Islet precursor cell (in vitro differentiated cells): Measurements from ENCODE around the gene SNN.
A peak's percentile ranks its signal among the peaks of the same experiment; 100 is the strongest.

Experiments
- DNase-seq: peaks from one replicate; pipeline ENCODE4 v3.0.0-alpha.2; 2018

The SNN gene

GRCh38 chr16:11635679-11636171 is 32.5 kb upstream of the SNN start:
- DNase-seq, result no peak

DNA sequence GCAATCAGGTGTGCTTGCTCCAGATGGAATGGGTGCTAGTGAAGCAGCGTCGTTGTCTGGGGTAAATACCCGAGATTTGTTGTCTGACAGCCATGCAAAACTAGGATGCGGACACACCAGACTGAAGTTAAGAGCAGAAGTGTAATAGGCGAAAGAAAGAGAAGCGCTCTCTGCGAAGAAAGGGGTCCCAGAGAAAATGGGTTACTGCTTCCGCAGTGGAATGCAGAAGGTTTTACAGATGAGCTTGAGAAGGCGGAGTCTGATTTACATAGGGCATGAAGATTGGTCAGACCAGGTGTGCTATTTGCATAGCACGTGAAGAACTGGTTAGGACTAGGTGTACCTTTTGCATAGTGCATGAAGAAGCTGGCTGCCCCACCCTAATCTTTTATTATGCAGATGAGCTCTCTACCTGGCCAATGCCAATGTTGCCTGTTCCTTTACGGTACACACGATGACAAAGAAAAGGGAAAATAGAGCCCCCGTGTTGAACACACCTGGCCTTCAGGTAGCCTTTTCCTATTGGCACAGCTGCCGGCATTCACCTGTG is 32.0 kb upstream of the SNN start:
- DNase-seq, result peak; percentile 90

DNA sequence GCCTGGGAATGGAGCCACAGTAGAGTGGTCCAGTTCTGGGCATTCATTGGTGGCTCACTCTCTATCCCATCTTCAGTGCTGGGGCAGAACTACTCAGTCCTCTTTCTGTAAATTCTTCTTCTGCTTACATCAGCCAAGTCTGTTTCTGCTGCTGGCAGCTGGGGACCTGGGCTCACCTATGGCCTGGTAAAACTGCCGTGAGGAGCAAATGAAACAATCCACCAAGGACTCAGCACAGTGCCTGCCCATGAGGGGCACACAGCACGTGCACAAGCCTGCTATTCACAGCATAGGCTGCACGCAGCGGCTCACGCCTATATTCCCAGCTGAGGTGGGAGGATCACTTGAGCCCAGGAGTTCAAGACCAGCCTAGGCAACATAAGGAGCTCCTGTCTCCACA is 30.9 kb upstream of the SNN start:
- no peak for DNase-seq

GRCh38 chr16:11638140-11638539 is 30.1 kb upstream of the SNN start:
- DNase-seq, result no peak

GRCh38 chr16:11639008-11639562 is 29.2 kb upstream of the SNN start:
- no peak for DNase-seq

DNA sequence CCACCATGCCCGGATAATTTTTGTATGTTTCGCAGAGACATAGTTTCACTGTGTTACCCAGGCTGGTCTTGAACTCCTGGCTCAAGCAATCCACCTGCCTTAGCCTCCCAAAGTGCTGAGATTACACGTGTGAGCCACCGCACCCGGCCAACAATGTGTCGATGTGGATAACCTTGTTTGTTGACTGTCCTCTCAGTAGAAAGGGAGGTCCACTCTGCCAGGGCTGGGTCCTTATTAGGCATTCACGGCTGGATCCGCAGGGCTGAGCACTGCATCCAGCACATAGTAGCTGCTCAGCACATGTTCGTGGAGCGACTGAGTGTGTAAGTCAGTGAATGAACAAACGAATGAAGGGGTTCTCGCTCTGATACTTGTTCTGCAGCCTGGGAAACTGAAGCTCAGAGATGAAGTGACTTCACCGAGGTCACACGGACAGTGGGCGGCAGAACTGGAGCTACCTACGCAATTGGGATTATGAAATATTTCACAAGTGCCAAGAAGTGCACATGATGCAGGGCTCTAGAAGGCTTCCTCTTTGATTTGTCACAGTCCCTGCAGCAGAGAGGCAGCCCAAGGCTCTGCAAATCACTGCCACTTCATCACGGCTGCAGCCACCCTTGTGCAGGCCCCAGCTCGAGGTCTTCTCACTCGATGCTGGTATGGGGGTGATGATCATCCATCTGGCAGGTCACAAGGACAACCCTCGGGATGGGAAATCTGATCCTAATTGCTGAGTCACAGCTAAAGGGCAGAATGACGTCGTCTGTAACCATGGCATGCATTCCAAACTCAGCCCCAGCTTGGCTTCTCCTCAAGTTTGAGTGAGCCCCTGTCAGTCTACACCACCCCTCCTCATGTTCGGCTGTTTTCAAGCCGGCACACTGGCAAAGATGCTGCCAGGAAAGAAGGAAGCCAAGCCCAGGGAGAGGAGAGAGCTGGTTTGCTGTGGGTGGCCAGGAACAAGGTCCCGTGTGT is 28.0 kb upstream of the SNN start:
- DNase-seq, result peak; percentile 81

- DNase-seq, result peak; percentile 76
Measured at GRCh38 chr16:11640987-11641817, 27.1 kb upstream of the SNN start.

DNA sequence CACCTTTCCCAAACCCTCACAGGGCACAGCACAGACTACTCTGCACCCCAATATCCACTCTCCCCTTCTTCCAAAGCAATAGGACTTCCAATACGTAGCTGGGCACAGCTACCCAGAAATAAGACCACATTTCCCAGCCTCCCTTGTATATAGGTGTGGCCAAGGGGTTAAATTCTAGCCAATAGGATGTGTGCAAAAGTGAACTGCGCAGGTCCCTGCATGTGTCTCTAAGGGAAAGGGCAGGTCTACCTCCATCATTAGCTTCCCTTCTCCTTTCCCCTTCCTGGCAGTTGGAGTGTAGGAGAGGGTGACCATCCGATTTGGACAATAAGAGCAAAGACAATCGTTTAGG is 25.5 kb upstream of the SNN start:
- no peak for DNase-seq

- DNase-seq, result no peak
Measured at GRCh38 chr16:11649276-11649675, 19.0 kb upstream of the SNN start.

GRCh38 chr16:11650641-11651591 is 17.3 kb upstream of the SNN start:
- peak; percentile 48 for DNase-seq

DNA sequence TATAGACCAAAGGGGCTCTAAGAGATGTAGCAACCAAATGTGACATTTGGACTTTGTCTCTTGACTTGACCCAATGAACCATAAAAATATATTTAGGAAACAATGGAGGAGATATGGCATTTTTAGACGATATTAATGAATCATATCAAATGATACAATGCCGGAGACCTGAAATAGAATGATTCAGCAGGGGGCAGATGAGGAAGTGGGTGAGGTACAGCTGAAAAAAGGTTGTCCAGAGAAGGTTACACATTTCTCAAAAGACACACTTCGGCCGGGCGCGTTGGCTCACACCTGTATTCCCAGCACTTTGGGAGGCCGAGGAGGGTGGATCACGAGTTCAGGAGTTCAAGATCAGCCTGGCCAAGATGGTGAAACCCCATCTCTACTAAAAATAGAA is 16.5 kb upstream of the SNN start:
- no peak for DNase-seq

- peak; percentile 41 for DNase-seq
Measured at GRCh38 chr16:11655655-11656054, 12.6 kb upstream of the SNN start.

- peak; percentile 44 for DNase-seq
Measured at GRCh38 chr16:11657556-11657955, 10.7 kb upstream of the SNN start.

GRCh38 chr16:11658896-11659708 is 9.2 kb upstream of the SNN start:
- peak; percentile 76 for DNase-seq

DNA sequence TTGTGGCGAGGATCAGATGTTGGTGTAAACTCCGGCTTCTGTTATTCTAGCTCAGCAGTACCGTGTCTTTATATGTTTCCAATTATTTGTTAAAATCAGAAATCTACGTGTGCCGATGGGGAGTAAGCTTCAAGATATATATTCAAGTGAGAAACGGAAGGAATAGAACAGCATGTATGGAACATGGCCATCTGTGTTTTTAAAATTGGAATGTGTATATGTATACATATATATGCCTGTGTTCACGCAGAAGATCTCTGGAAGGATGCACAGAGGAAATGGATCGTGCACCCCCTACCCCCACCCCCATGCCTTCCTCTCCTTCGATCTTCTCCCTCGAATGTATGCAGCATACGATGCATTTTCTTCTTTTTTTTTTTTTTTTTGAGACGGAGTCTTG is 7.7 kb upstream of the SNN start:
- no peak for DNase-seq

- no peak for DNase-seq
Measured at GRCh38 chr16:11662582-11662981, 5.7 kb upstream of the SNN start.

GRCh38 chr16:11665071-11665491 is 3.2 kb upstream of the SNN start:
- peak; percentile 49 for DNase-seq

DNA sequence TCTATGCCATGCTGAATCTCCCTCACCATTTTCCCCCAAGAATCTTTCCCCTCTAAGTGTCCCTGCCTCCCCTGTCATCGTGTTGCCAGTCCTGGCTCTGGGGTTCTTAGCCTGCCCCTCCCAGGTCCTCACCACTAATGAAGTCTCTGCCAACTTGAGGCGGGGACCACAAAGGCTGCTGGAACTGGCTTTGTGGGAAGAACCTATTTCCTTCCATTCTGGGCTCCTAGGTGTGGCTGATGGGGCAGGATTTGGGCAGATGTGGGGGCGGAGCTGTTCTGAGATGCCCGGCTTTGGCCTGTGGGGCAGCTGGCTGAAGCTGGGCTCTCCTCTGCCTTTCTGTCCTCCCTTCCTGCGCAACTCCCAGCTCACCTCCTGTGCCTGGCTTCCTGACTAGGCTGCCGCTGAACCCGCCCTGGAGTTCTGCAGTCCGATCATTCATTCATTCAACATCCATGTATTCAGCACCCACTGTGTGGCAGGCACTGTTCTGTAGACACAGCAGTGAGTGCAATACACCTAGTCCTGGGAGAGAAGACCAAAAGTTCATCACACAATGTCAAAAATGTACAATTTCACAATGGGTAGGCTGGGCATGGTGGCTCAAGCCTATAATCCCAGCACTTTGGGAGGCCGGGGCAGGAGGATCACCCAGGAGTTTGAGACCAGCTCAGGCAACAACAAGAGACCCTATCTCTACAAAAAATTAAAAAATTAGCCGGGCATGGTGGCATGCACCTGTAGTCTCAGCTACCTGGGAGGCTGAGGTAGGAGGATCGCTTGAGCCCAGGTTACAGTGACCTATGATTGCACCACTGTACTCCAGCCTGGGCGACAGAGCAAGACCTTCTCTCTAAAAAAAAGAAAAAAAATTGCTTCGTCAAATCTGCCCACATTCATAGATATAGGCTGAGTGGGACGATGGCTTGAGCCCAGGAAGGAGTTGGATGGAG is 1.9 kb upstream of the SNN start:
- peak; percentile 46 for DNase-seq

DNA sequence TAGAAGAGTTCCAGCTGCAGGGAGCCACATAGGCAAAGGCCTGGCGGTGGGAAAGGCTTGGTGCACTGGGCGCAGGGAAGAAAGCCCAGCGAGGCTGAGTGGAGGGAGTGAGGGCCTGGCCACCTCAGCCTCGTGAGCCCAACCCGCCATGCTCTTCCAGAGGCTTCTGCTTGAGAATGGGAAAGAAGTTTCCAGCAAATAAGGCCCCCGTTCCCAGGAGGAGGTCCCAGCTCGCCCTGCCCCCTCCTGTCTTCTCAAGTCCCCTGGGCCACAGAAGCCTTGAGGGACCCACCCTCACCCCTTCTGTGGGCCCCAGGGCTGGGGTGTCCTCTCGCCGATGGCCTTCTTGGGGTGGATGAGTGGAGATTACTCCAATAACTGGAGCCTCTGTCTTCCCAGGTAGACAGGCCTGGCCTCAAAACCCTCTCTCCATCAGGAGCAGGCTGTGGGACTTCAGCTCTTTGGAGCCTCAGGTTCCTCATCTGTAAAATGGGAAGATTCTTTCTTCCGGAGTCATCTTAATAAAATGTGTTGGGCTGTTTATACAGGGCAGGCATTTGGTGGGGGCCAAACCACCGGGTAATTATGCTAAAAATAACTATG is 933 bp upstream of the SNN start:
- peak; percentile 44 for DNase-seq
